SK-N-SH treated with all-trans-retinoic acid at 6 μM for 48 hours (cell line): Measurements from ENCODE around the gene AADAC.

Source experiments
- ARNTL ChIP-seq: fragments of 450-650 bp; formaldehyde crosslinking; IDR thresholded peaks from 2 replicates; pipeline ENCODE4 v1.5.0; 2020; ENCODE audit warnings: low read depth, mild to moderate bottlenecking, moderate library complexity, borderline replicate concordance
- BACH2 ChIP-seq: fragments of 250-450 bp; sonication (Bioruptor Pico); IDR thresholded peaks from 2 replicates; pipeline ENCODE4 v1.9.0; 2021; ENCODE audit warnings: mild to moderate bottlenecking, borderline replicate concordance
- CREB5 ChIP-seq: fragments of 250-450 bp; sonication (Bioruptor Pico); IDR thresholded peaks from 2 replicates; pipeline ENCODE4 v1.5.1; 2020; ENCODE audit warnings: low read depth, mild to moderate bottlenecking, moderate library complexity
- CSRNP3 ChIP-seq: fragments of 250-450 bp; sonication (Bioruptor Pico); IDR thresholded peaks from 2 replicates; pipeline ENCODE4 v1.5.1; 2021; ENCODE audit warnings: mild to moderate bottlenecking, moderate library complexity
- PATZ1 ChIP-seq: fragments of 250-450 bp; sonication (Bioruptor Pico); IDR thresholded peaks from 2 replicates; pipeline ENCODE4 v1.8.0; 2020; ENCODE audit warnings: mild to moderate bottlenecking, moderate library complexity, borderline replicate concordance
- POU6F1 ChIP-seq: fragments of 250-450 bp; sonication (Bioruptor Pico); IDR thresholded peaks from 2 replicates; pipeline ENCODE4 v1.8.0; 2021; ENCODE audit warnings: low read depth, mild to moderate bottlenecking, moderate library complexity, borderline replicate concordance
- PPARA ChIP-seq: fragments of 250-450 bp; sonication (Bioruptor Pico); IDR thresholded peaks from 2 replicates; pipeline ENCODE4 v1.5.0; 2020; ENCODE audit warnings: mild to moderate bottlenecking, borderline replicate concordance
- RARB ChIP-seq: fragments of 250-450 bp; sonication (Bioruptor Pico); IDR thresholded peaks from 2 replicates; pipeline ENCODE4 v1.8.0; 2021; ENCODE audit warnings: mild to moderate bottlenecking, moderate library complexity
- SNAI2 ChIP-seq: fragments of 250-450 bp; sonication (Bioruptor Pico); IDR thresholded peaks from 2 replicates; pipeline ENCODE4 v1.5.0; 2020; ENCODE audit warnings: mild to moderate bottlenecking, moderate library complexity
- TOX ChIP-seq: fragments of 250-450 bp; sonication (Bioruptor Pico); IDR thresholded peaks from 2 replicates; pipeline ENCODE4 v1.8.0; 2021; ENCODE audit warnings: mild to moderate bottlenecking, moderate library complexity, borderline replicate concordance
- ZFP3 ChIP-seq: fragments of 250-450 bp; sonication (Bioruptor Pico); IDR thresholded peaks from 2 replicates; pipeline ENCODE4 v1.5.0; 2020; ENCODE audit warnings: mild to moderate bottlenecking, moderate library complexity
- ZFP30 ChIP-seq: fragments of 450-650 bp; formaldehyde crosslinking; IDR thresholded peaks from 2 replicates; pipeline ENCODE4 v1.5.0; 2022; ENCODE audit warnings: mild to moderate bottlenecking, moderate library complexity
- ZNF70 ChIP-seq: fragments of 450-650 bp; formaldehyde crosslinking; IDR thresholded peaks from 2 replicates; pipeline ENCODE4 v1.5.0; 2020; ENCODE audit warnings: mild to moderate bottlenecking, moderate library complexity

GRCh38 chr3:151869181-151869580, 55.3 kb downstream of the AADAC start:
- TF ChIP-seq ZNF70 (CRISPR knock-in tag): no peak
- no peak for TF ChIP-seq ZFP3 (CRISPR knock-in tag)
- no peak for TF ChIP-seq SNAI2 (CRISPR knock-in tag)
- TF ChIP-seq BACH2: no peak
- no peak for TF ChIP-seq CSRNP3
- no peak for TF ChIP-seq ARNTL (CRISPR knock-in tag)
- TF ChIP-seq PATZ1 (CRISPR knock-in tag): no peak
- no peak for TF ChIP-seq POU6F1
- no peak for TF ChIP-seq CREB5 (CRISPR knock-in tag)
- no peak for TF ChIP-seq TOX (CRISPR knock-in tag)
- TF ChIP-seq RARB (CRISPR knock-in tag): no peak
- TF ChIP-seq ZFP30 (CRISPR knock-in tag): no peak
- TF ChIP-seq PPARA (CRISPR knock-in tag): no peak
